HG02678 (cell line): ENCODE data around the gene TIAM2.

Source experiments
- ATAC-seq: cut with Tn5 transposase; IDR thresholded peaks from one replicate; pipeline ENCODE4 v1.9.1; 2021; ENCODE audit warnings: mild to moderate bottlenecking, moderate library complexity; ENCODE audit not compliant: unreplicated experiment

The TIAM2 gene

GRCh38 chr6:155273431-155273830 is 278.3 kb downstream of the TIAM2 start:
- no peak for ATAC-seq

GRCh38 chr6:155274106-155274505 is 279.0 kb downstream of the TIAM2 start:
- ATAC-seq, result no peak

DNA sequence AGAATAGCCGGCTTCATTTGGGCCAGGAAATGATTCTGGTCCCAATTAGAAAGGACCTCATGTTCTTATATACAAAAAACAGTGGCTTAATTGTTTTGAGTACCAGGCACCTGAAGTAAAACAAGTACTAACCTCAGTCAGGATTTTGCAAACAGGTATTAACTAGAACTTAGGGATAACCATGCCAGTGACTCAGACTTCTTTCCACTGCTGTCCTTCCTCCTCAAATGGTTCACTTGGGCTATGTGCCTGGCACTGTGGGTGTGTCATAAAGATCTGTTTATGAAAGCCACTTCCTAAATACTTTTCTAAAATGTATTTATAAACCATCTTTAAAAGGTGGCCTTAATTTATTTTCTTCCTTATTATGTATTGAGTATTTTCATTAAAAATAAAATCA is 279.4 kb downstream of the TIAM2 start:
- no peak for ATAC-seq

GRCh38 chr6:155275808-155276480 is 280.8 kb downstream of the TIAM2 start:
- no peak for ATAC-seq

GRCh38 chr6:155276638-155277037 is 281.5 kb downstream of the TIAM2 start:
- no peak for ATAC-seq

- ATAC-seq, result no peak
Measured at GRCh38 chr6:155278319-155279049, 283.4 kb downstream of the TIAM2 start.

GRCh38 chr6:155284775-155285174 is 289.7 kb downstream of the TIAM2 start:
- ATAC-seq, result no peak

GRCh38 chr6:155287762-155288161 is 292.6 kb downstream of the TIAM2 start:
- no peak for ATAC-seq

DNA sequence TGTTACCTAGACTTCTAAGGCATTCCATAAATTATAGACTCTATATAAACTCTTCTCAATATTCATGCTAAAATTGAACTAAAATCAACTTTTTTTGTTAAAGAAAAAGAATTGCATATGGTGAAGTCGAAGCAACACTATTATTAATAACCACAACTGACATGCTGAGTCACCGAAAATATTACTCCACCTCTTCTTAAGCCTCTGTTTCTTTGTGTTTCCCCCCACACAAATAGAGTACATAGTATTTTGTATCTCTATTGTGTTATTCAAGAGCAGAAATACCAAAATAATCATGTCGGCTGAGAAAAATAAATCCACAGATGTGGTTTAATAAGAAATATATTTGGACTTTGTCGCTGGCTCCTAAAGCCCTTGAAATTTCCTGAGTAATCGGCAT is 295.4 kb downstream of the TIAM2 start:
- no peak for ATAC-seq

DNA sequence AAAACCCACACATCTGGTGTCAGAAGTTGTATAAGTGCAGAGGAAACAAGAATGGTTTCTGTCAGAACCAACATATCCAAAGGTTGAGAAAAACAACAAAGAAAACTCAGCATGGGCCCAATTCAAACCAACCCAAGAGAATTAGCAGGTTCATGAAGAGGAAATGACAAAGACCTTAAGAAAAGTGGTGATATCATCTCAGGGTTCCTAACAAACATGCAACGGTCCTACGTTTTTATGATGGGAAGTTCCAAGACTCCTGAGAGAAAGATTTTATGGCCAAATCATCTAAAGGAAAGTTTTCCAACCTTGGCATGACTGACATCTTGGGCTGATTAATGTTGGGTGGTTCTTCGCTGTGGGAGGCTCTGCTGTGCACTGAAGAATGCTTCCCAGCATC is 296.2 kb downstream of the TIAM2 start:
- no peak for ATAC-seq

- no peak for ATAC-seq
Measured at GRCh38 chr6:155292711-155293110, 297.6 kb downstream of the TIAM2 start.

DNA sequence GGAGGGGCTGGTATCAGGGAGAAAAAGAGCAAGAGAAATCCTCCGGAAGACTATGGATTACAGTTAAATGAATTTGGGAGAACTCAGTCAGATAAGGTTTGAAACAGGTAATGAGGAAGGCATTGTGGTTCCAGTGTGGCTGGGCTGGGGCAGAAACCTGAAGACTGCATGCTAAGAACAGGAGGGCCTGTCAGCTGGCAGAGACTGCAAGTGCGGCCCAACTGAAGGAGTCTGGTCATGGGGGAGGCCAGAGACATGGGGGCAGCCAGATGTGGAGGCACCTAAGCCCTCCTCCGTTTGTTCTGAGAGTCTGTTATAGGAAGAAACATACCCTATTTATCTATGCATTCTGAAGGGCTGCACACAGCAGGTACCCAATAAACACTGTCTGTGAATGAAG is 302.6 kb downstream of the TIAM2 start:
- ATAC-seq, result no peak

DNA sequence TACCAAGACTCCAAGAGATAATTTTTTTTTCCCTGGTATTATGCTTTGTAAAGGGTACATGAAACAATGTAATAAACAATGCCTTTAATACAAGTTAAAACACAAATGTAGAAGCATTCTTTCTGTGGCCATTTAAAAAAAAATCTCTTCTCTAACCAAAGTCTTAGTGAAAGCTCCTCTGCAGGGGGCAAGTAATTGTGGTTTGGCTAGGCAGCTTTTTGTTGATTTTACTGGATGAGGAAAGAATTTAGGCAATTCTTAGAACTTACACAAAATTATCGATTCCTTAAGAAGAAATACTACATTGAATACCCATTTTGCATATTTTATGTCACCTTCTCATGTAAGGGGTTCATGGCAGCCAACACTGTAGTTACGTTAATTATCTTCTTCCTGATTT is 306.8 kb downstream of the TIAM2 start:
- no peak for ATAC-seq

DNA sequence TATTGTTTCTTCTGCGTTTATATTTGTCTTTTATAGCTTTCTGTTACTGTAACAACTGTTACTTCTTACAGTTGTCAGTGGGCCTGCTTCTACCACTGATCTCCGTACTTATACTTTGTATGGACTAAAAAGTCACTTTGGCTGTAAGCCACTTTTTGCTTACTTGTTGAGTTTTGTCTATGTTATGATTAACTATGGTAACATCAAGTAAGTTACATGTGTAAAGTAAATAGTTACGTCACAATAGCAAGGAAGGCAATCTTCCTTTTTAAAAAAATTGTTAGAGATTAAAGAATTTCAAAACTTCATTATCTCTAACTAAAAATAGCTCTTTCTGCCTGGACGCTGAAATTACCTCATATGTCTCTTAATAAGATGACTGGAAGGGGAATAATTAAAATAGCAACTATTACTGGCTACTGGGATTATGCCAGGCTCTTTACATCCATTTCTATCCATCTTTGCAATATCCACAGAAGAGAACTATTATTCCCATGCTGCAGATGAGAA is 308.3 kb downstream of the TIAM2 start:
- no peak for ATAC-seq

- ATAC-seq, result no peak
Measured at GRCh38 chr6:155306958-155307357, 311.8 kb downstream of the TIAM2 start.
